ENCODE measurements around the gene GGTLC1.

DNA sequence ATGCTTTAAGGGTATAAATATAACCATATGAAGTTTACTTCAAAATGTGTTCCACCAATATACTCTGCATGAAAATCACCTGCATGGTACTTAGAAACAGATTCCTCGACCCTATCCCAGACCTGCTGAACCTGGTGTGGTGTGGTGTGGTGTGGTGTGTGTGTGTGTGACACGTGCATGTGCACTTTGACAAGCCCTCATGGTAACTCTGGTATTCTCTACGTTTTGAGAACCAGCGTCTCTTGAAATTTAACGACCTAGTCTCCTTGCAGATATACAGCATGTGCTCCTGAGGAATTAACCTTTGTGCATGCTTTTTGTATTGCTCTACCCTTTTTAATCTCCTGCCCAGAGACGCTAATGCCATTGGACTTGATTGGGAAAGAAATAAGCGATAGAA is 29.5 kb downstream of the GGTLC1 start:
- TF ChIP-seq, protein P1, sequence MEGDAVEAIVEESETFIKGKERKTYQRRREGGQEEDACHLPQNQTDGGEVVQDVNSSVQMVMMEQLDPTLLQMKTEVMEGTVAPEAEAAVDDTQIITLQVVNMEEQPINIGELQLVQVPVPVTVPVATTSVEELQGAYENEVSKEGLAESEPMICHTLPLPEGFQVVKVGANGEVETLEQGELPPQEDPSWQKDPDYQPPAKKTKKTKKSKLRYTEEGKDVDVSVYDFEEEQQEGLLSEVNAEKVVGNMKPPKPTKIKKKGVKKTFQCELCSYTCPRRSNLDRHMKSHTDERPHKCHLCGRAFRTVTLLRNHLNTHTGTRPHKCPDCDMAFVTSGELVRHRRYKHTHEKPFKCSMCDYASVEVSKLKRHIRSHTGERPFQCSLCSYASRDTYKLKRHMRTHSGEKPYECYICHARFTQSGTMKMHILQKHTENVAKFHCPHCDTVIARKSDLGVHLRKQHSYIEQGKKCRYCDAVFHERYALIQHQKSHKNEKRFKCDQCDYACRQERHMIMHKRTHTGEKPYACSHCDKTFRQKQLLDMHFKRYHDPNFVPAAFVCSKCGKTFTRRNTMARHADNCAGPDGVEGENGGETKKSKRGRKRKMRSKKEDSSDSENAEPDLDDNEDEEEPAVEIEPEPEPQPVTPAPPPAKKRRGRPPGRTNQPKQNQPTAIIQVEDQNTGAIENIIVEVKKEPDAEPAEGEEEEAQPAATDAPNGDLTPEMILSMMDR (conservative IDR thresholded peaks at IDR 0.05; ENCODE audit: low read depth, low read length): no peak
- no peak for TF ChIP-seq EZH2 (IDR thresholded peaks at IDR 0.05; ENCODE audit: borderline replicate concordance, low read depth, low read length, poor library complexity, severe bottlenecking)
